Measurements from ENCODE around the gene ELL2. TPM values are rescaled to one million over a fixed set of nuclear protein-coding genes. Genes with fewer than 3 reads are reported as not detected.

ELL2 gene
- total RNA-seq, 2 experiments from 2014 or later: 75.0 to 78.6 TPM

GRCh38 chr5:95973793-95974325 is 12.2 kb upstream of the ELL2 start:
- intact Hi-C loops (cut with micrococcal nuclease): no loop called here
- H3K27me3 Mint-ChIP-seq (ENCODE audit: low read depth): peaks cover 16% of the 10 kb centered on the region
- H3K27ac Mint-ChIP-seq: no peak overlapping the region
- no peaks in the 10 kb centered on the region for H3K4me1 Mint-ChIP-seq (ENCODE audit: low read depth)
- CTCF ChIA-PET: interaction anchor here (1.5 kb wide), 1 partner anchor 10 kb away, joined by 6 read pairs; no protein-coding TSS in a partner anchor
- DNase-seq: no peak
- peaks cover 5% of the 10 kb centered on the region for H3K9me3 Mint-ChIP-seq
- H3K4me3 Mint-ChIP-seq: no peak overlapping the region
- no peaks in the 10 kb centered on the region for H3K36me3 Mint-ChIP-seq (ENCODE audit: low read depth)

- H3K36me3 Mint-ChIP-seq (ENCODE audit: low read depth): no peaks in the 10 kb centered on the region
Observed at GRCh38 chr5:95972196-95972595, 10.5 kb upstream of the ELL2 start.

GRCh38 chr5:95970359-95970704 is 8.7 kb upstream of the ELL2 start:
- Mint-ChIP-seq H3K27me3 (ENCODE audit: low read depth) (peaks cover 4% of the 10 kb centered on the region), H3K9me3 (peaks cover 5% of the 10 kb centered on the region), H3K4me1 (ENCODE audit: low read depth) (no peaks in the 10 kb centered on the region), H3K4me3 (no peak overlapping the region), H3K27ac (no peak overlapping the region), H3K36me3 (ENCODE audit: low read depth) (no peaks in the 10 kb centered on the region)
- CTCF ChIA-PET: no interaction called here
- no peak for DNase-seq
- intact Hi-C loops (cut with micrococcal nuclease): no loop called here

More at GRCh38 chr5:95972196-95972595, 10.5 kb upstream of the ELL2 start:
- CTCF ChIA-PET: interaction anchor here (0.7 kb wide), 1 partner anchor 1299 kb away, joined by 3 read pairs; no protein-coding TSS in a partner anchor
- intact Hi-C loops (cut with micrococcal nuclease): no loop called here
- Mint-ChIP-seq H3K4me1 (ENCODE audit: low read depth) (no peaks in the 10 kb centered on the region), H3K4me3 (no peak overlapping the region), H3K9me3 (peaks cover 5% of the 10 kb centered on the region), H3K27ac (no peak overlapping the region), H3K27me3 (ENCODE audit: low read depth) (peaks cover 8% of the 10 kb centered on the region)
- no peak for DNase-seq

GRCh38 chr5:95969651-95970358 is 8.2 kb upstream of the ELL2 start:
- no peaks in the 10 kb centered on the region for H3K36me3 Mint-ChIP-seq (ENCODE audit: low read depth)
- DNase-seq: no peak
- no peak overlapping the region for H3K4me3 Mint-ChIP-seq
- H3K9me3 Mint-ChIP-seq: peaks cover 5% of the 10 kb centered on the region
- intact Hi-C loops (cut with micrococcal nuclease): loop anchor here (10.0 kb wide), 2 partner anchors 415 to 1215 kb away; partner anchors contain the start of genes ARSK, RIOK2 and SKIC3
- H3K4me1 Mint-ChIP-seq (ENCODE audit: low read depth): no peaks in the 10 kb centered on the region
- H3K27ac Mint-ChIP-seq: no peak overlapping the region
- CTCF ChIA-PET: no interaction called here
- H3K27me3 Mint-ChIP-seq (ENCODE audit: low read depth): peaks cover 4% of the 10 kb centered on the region

- no peak overlapping the region for H3K4me3 Mint-ChIP-seq
- H3K4me1 Mint-ChIP-seq (ENCODE audit: low read depth): no peaks in the 10 kb centered on the region
- no peak for DNase-seq
- CTCF ChIA-PET: interaction anchor here (0.6 to 1.1 kb wide), 2 partner anchors 14 to 19 kb away, joined by 3 to 5 read pairs; no protein-coding TSS in a partner anchor
- intact Hi-C loops (cut with micrococcal nuclease): loop anchor here (10.0 kb wide), 2 partner anchors 414 to 1216 kb away; partner anchors contain the start of genes ARSK, RIOK2 and SKIC3
- H3K27me3 Mint-ChIP-seq (ENCODE audit: low read depth): peaks cover 4% of the 10 kb centered on the region
- no peaks in the 10 kb centered on the region for H3K36me3 Mint-ChIP-seq (ENCODE audit: low read depth)
- H3K9me3 Mint-ChIP-seq: peaks cover 5% of the 10 kb centered on the region
- no peak overlapping the region for H3K27ac Mint-ChIP-seq
Observed at GRCh38 chr5:95969055-95969454, 7.4 kb upstream of the ELL2 start.

GRCh38 chr5:95967236-95967635 is 5.6 kb upstream of the ELL2 start:
- no peaks in the 10 kb centered on the region for H3K27me3 Mint-ChIP-seq (ENCODE audit: low read depth)

GRCh38 chr5:95966005-95966404 is 4.4 kb upstream of the ELL2 start:
- Mint-ChIP-seq H3K9me3 (peaks cover 5% of the 10 kb centered on the region), H3K27me3 (ENCODE audit: low read depth) (no peaks in the 10 kb centered on the region), H3K4me3 (no peak overlapping the region), H3K36me3 (ENCODE audit: low read depth) (peaks cover 1% of the 10 kb centered on the region), H3K4me1 (ENCODE audit: low read depth) (peaks cover 12% of the 10 kb centered on the region), H3K27ac (no peak overlapping the region)
- CTCF ChIA-PET: no interaction called here
- DNase-seq: no peak
- intact Hi-C loops (cut with micrococcal nuclease): loop anchor here (10.0 kb wide), 2 partner anchors 411 to 1219 kb away; partner anchors contain the start of genes ARSK, RIOK2 and SKIC3

More at GRCh38 chr5:95967236-95967635, 5.6 kb upstream of the ELL2 start:
- Mint-ChIP-seq H3K36me3 (ENCODE audit: low read depth) (no peaks in the 10 kb centered on the region), H3K27ac (no peak overlapping the region), H3K4me3 (no peak overlapping the region), H3K9me3 (peaks cover 5% of the 10 kb centered on the region), H3K4me1 (ENCODE audit: low read depth) (peaks cover 8% of the 10 kb centered on the region)
- intact Hi-C loops (cut with micrococcal nuclease): loop anchor here (10.0 kb wide), 2 partner anchors 412 to 1218 kb away; partner anchors contain the start of genes ARSK, RIOK2 and SKIC3
- CTCF ChIA-PET: no interaction called here
- no peak for DNase-seq

GRCh38 chr5:95963650-95964410 is 2.2 kb upstream of the ELL2 start:
- DNase-seq: peak; percentile 24
- intact Hi-C loops (cut with micrococcal nuclease): loop anchor here (2.0 to 10.0 kb wide), 6 partner anchors 232 to 1221 kb away; partner anchors contain the start of genes ARSK, ERAP1, RHOBTB3 and RIOK2
- Mint-ChIP-seq H3K4me1 (ENCODE audit: low read depth) (peaks cover 29% of the 10 kb centered on the region), H3K27ac (peak overlapping the region; percentile 75), H3K4me3 (no peak overlapping the region), H3K9me3 (no peaks in the 10 kb centered on the region), H3K36me3 (ENCODE audit: low read depth) (peaks cover 13% of the 10 kb centered on the region), H3K27me3 (ENCODE audit: low read depth) (no peaks in the 10 kb centered on the region)
- CTCF ChIA-PET: interaction anchor here (0.8 to 3.9 kb wide), 3 partner anchors 10 to 373 kb away, joined by 3 to 21 read pairs (median 6); no protein-coding TSS in a partner anchor

GRCh38 chr5:95962785-95963184 is 1.1 kb upstream of the ELL2 start:
- intact Hi-C loops (cut with micrococcal nuclease): loop anchor here (1.0 to 10.0 kb wide), 10 partner anchors 103 to 1222 kb away; partner anchors contain the start of genes ARSK, CAST, ERAP1 and RHOBTB3
- DNase-seq: peak; percentile 12
- Mint-ChIP-seq H3K27ac (peak overlapping the region; percentile 87), H3K9me3 (no peaks in the 10 kb centered on the region), H3K36me3 (ENCODE audit: low read depth) (peaks cover 13% of the 10 kb centered on the region), H3K27me3 (ENCODE audit: low read depth) (no peaks in the 10 kb centered on the region), H3K4me3 (peak overlapping the region; percentile 93), H3K4me1 (ENCODE audit: low read depth) (peaks cover 38% of the 10 kb centered on the region)
- CTCF ChIA-PET: interaction anchor here (0.7 to 3.9 kb wide), 5 partner anchors 8 to 374 kb away, joined by 3 to 21 read pairs (median 5); no protein-coding TSS in a partner anchor

- CTCF ChIA-PET: interaction anchor here (0.7 to 3.9 kb wide), 5 partner anchors 9 to 374 kb away, joined by 3 to 21 read pairs (median 5); no protein-coding TSS in a partner anchor
- no peaks in the 10 kb centered on the region for H3K9me3 Mint-ChIP-seq
- peak overlapping the region; percentile 87 for H3K27ac Mint-ChIP-seq
- peaks cover 13% of the 10 kb centered on the region for H3K36me3 Mint-ChIP-seq (ENCODE audit: low read depth)
- no peaks in the 10 kb centered on the region for H3K27me3 Mint-ChIP-seq (ENCODE audit: low read depth)
- intact Hi-C loops (cut with micrococcal nuclease): loop anchor here (1.0 to 10.0 kb wide), 10 partner anchors 103 to 1222 kb away; partner anchors contain the start of genes ARSK, CAST, ERAP1 and RHOBTB3
- H3K4me3 Mint-ChIP-seq: peak overlapping the region; percentile 93
- DNase-seq: no peak
- H3K4me1 Mint-ChIP-seq (ENCODE audit: low read depth): peaks cover 39% of the 10 kb centered on the region
Observed at GRCh38 chr5:95962475-95962773, 773 bp upstream of the ELL2 start.

- Mint-ChIP-seq H3K36me3 (ENCODE audit: low read depth) (peaks cover 13% of the 10 kb centered on the region), H3K9me3 (no peaks in the 10 kb centered on the region), H3K4me3 (peak overlapping the region; percentile 93), H3K27me3 (ENCODE audit: low read depth) (no peaks in the 10 kb centered on the region), H3K27ac (peak overlapping the region; percentile 89), H3K4me1 (ENCODE audit: low read depth) (peaks cover 46% of the 10 kb centered on the region)
- peak; percentile 76 for DNase-seq
- intact Hi-C loops (cut with micrococcal nuclease): loop anchor here (1.0 to 10.0 kb wide), 16 partner anchors 11 to 1224 kb away; partner anchors contain the start of genes ARSK, ERAP1, RFESD and RHOBTB3
- CTCF ChIA-PET: interaction anchor here (1.1 to 3.9 kb wide), 6 partner anchors 10 to 375 kb away, joined by 3 to 21 read pairs (median 4); no protein-coding TSS in a partner anchor
Observed at GRCh38 chr5:95960667-95961616, 709 bp downstream of the ELL2 start.
